ENCODE results near the gene TIAM2. TPM values are rescaled to one million over a fixed set of nuclear protein-coding genes. Genes with fewer than 3 reads are reported as not detected.

Gene TIAM2
- total RNA-seq, 2 donors from 2014 or later: 3.1 to 6.6 TPM

DNA sequence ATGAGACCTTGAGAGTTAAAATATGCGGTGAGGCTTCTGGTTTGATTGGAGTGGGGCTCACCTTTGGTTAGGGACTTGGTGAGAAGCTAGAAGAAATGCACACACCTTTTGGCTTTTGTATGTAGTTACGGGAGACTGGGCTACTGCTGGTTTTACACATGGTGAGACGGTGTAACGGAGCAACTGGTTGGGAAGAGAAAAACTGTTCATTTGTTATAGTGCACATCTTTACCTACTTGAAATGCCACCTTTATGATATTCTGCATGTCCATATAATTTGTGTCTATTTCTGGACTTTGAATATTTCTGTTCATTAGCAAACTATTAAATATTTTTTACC lies 31.6 kb downstream of the TIAM2 start:
- Histone ChIP-seq H3K27ac (no peak overlapping the region), H3K4me1 (no peaks in the 10 kb centered on the region), H3K27me3 (no peaks in the 10 kb centered on the region), H3K9me3 (no peaks in the 10 kb centered on the region), H3K36me3 (replicated peaks in 1 of 2; ENCODE audit: insufficient read depth in 1 of 2, low read depth in 2 of 2) (no peaks in the 10 kb centered on the region), H3K4me3 (no peak overlapping the region)
- intact Hi-C loops (cut with DNase I): no loop called here
- no peak for ATAC-seq
- 83 to 85% methylated on average over 4 of the region's 4 CpGs for WGBS, 2 donors
- DNase-seq: no peak
- TF ChIP-seq, protein P1, sequence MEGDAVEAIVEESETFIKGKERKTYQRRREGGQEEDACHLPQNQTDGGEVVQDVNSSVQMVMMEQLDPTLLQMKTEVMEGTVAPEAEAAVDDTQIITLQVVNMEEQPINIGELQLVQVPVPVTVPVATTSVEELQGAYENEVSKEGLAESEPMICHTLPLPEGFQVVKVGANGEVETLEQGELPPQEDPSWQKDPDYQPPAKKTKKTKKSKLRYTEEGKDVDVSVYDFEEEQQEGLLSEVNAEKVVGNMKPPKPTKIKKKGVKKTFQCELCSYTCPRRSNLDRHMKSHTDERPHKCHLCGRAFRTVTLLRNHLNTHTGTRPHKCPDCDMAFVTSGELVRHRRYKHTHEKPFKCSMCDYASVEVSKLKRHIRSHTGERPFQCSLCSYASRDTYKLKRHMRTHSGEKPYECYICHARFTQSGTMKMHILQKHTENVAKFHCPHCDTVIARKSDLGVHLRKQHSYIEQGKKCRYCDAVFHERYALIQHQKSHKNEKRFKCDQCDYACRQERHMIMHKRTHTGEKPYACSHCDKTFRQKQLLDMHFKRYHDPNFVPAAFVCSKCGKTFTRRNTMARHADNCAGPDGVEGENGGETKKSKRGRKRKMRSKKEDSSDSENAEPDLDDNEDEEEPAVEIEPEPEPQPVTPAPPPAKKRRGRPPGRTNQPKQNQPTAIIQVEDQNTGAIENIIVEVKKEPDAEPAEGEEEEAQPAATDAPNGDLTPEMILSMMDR (IDR thresholded peaks at IDR 0.05): no peak
- TF ChIP-seq POLR2A (IDR thresholded peaks at IDR 0.05): no peak

DNA sequence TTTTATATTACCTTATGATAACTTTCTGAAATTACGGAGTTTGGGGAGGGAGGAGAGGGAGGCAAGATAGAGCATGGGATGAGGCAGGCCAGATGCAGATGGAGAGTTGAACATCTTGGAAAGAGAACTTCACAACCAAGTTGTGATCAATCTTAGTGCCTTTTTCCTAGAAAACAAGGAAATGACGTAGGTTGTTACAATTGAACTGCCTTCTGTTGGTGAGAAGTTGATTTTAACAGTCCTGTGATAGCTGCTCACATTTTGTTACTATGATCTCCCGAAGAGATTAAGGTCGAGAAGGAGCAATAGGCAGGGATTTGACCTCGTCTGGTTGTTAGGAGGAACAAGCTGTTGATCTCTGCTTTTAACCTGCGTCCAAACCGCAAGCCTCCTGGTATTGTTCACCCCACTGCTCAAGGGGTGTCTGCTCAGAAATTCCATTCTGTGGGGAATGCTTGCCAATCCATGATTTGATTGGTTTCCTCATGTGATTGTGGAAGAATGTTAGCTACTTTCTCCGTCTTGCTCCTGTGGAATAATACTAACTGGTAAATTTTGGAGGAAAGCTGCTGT lies 35.1 kb downstream of the TIAM2 start:
- DNase-seq (no peak), ATAC-seq (peak; percentile 4)
- H3K27ac ChIP-seq: no peak overlapping the region
- WGBS, 2 donors: 61 to 70% methylated on average over 8 of the region's 8 CpGs
- no peak for TF ChIP-seq POLR2A (IDR thresholded peaks at IDR 0.05)
- TF ChIP-seq, protein P1 (IDR thresholded peaks at IDR 0.05): no peak
- H3K9me3 ChIP-seq: no peaks in the 10 kb centered on the region
- H3K4me3 ChIP-seq: no peak overlapping the region
- H3K27me3 ChIP-seq: no peaks in the 10 kb centered on the region
- H3K36me3 ChIP-seq (replicated peaks in 1 of 2; ENCODE audit: insufficient read depth in 1 of 2, low read depth in 2 of 2): no peaks in the 10 kb centered on the region
- intact Hi-C loops (cut with DNase I): no loop called here
- no peaks in the 10 kb centered on the region for H3K4me1 ChIP-seq

DNA sequence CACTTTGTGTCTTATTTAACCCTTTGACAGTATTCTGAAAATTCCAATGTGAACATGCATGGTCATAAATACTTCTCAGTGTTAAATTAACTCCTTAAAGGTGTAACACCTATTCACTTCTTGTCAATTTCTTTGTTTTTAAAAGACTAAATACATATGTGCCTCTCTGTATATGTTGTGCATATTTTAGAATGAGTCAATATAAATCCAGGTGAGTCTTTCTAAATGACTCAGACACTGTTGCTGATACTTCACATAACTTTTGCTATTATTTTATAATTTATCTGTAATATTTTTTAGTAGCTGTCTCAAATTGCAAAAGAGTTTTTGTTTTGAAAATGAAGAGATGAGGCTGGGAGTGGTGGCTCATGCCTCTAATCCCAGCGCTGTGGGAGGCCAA lies 36.0 kb downstream of the TIAM2 start:
- no peaks in the 10 kb centered on the region for H3K27me3 ChIP-seq
- H3K4me1 ChIP-seq: no peaks in the 10 kb centered on the region
- DNase-seq (no peak), ATAC-seq (no peak)
- no peaks in the 10 kb centered on the region for H3K36me3 ChIP-seq (replicated peaks in 1 of 2; ENCODE audit: insufficient read depth in 1 of 2, low read depth in 2 of 2)
- no peak overlapping the region for H3K27ac ChIP-seq
- TF ChIP-seq, protein P1 (IDR thresholded peaks at IDR 0.05): no peak
- no peak for TF ChIP-seq POLR2A (IDR thresholded peaks at IDR 0.05)
- H3K4me3 ChIP-seq: no peak overlapping the region
- H3K9me3 ChIP-seq: no peaks in the 10 kb centered on the region
- 88 to 100% methylated on average over 1 of the region's 1 CpG for WGBS, 2 donors
- intact Hi-C loops (cut with DNase I): no loop called here

DNA sequence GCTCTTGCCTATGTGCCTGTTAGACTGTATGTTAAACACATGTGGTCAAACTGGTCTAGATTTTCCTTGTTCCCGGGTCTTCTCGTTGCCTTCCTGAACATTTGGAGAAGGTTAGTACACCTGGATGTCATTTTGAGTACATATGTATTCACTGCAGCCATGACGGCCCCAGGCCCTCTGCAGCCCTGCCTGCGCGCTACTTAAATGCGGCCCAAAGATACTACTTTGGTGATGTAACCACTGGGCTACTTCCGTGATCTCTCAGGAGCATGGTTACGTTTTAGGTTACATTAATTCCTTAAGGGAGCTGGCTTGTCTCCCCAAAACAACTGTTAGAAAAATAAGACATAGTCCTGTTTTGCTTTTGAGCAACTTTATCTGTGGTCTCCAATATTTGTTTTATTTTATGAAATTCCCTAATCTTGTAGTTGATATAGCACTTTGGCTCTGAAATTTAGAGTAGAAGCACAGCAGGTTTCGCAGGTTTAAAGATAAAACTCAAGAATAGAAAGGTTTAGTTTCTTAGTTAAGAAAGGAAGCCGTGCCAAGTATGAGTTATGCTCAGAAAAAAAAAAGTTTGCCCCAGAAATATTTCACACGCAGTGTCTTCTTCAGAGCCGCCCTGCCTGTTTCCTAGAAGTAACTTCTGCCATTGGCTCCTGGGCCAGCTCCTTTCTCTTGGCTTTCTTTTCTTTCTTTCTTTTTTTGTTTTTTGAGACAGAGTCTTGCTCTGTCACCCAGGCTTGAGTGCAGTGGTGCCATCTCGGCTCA lies 38.1 kb downstream of the TIAM2 start:
- intact Hi-C loops (cut with DNase I): no loop called here
- H3K9me3 ChIP-seq: no peaks in the 10 kb centered on the region
- ATAC-seq (no peak), DNase-seq (no peak)
- TF ChIP-seq, protein P1 (IDR thresholded peaks at IDR 0.05): no peak
- TF ChIP-seq POLR2A (IDR thresholded peaks at IDR 0.05): no peak
- 79 to 88% methylated on average over 13 of the region's 13 CpGs for WGBS, 2 donors
- H3K36me3 ChIP-seq (replicated peaks in 1 of 2; ENCODE audit: insufficient read depth in 1 of 2, low read depth in 2 of 2): no peaks in the 10 kb centered on the region
- H3K4me3 ChIP-seq: no peak overlapping the region
- no peak overlapping the region for H3K27ac ChIP-seq
- no peaks in the 10 kb centered on the region for H3K27me3 ChIP-seq
- H3K4me1 ChIP-seq: no peaks in the 10 kb centered on the region

DNA sequence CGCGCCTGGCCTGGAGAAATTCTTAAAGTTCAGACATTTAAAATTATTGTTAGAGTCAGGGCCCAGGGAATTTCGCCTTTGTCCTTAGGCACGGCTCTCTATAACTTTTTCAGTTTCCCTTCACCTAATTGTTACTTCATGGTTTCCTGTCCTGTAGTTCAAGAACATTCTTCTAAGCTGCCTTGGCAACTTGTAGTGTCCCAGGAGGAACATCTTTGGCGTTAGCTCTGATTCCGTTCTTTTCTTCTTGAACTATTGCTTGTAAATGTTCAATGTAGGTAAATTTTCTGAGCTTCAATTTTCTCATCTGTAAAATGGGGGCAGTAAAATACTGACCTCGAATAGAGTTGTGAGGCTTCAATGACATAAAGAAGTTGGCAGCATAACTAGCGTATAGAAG lies 41.8 kb downstream of the TIAM2 start:
- Histone ChIP-seq H3K4me3 (no peak overlapping the region), H3K36me3 (replicated peaks in 1 of 2; ENCODE audit: insufficient read depth in 1 of 2, low read depth in 2 of 2) (no peaks in the 10 kb centered on the region), H3K27ac (no peak overlapping the region), H3K4me1 (no peaks in the 10 kb centered on the region), H3K9me3 (no peaks in the 10 kb centered on the region), H3K27me3 (no peaks in the 10 kb centered on the region)
- DNase-seq (no peak), ATAC-seq (no peak)
- 81 to 87% methylated on average over 8 of the region's 8 CpGs for WGBS, 2 donors
- TF ChIP-seq, protein P1 (IDR thresholded peaks at IDR 0.05): no peak
- no peak for TF ChIP-seq POLR2A (IDR thresholded peaks at IDR 0.05)
- intact Hi-C loops (cut with DNase I): no loop called here
